ENCODE data around the gene RPP30.

RPP30 gene

GRCh38 chr10:90871766-90872647 lies at the start of gene RPP30:
TSS of gene RPP30 (plus strand) at chr10:90871974. CDS start at chr10:90871987, 13 bp downstream.
- in situ Hi-C loops (cut with MboI; ENCODE audit: low sequenced_read_pairs) = loop anchor here (25.0 kb wide), 1 partner anchor 1085 kb away; no protein-coding TSS in a partner anchor

- in situ Hi-C loops (cut with MboI; ENCODE audit: low sequenced_read_pairs) = no loop called here
Observed at GRCh38 chr10:90822508-90822907, 49.3 kb upstream of the RPP30 start.

GRCh38 chr10:90832111-90832510 lies 39.7 kb upstream of the RPP30 start:
- in situ Hi-C loops (cut with MboI; ENCODE audit: low sequenced_read_pairs) = no loop called here

GRCh38 chr10:90834326-90834725 lies 37.4 kb upstream of the RPP30 start:
- in situ Hi-C loops (cut with MboI; ENCODE audit: low sequenced_read_pairs) = no loop called here

GRCh38 chr10:90837486-90837885 lies 34.3 kb upstream of the RPP30 start:
- in situ Hi-C loops (cut with MboI; ENCODE audit: low sequenced_read_pairs) = no loop called here

GRCh38 chr10:90842725-90843124 lies 29.0 kb upstream of the RPP30 start:
- in situ Hi-C loops (cut with MboI; ENCODE audit: low sequenced_read_pairs) = no loop called here

GRCh38 chr10:90845726-90846125 lies 26.0 kb upstream of the RPP30 start:
- in situ Hi-C loops (cut with MboI; ENCODE audit: low sequenced_read_pairs) = no loop called here

- in situ Hi-C loops (cut with MboI; ENCODE audit: low sequenced_read_pairs) = no loop called here
Observed at GRCh38 chr10:90846746-90847145, 25.0 kb upstream of the RPP30 start.

- in situ Hi-C loops (cut with MboI; ENCODE audit: low sequenced_read_pairs) = no loop called here
Observed at GRCh38 chr10:90847436-90847835, 24.3 kb upstream of the RPP30 start.

- in situ Hi-C loops (cut with MboI; ENCODE audit: low sequenced_read_pairs) = loop anchor here (25.0 kb wide), 1 partner anchor 1063 kb away; no protein-coding TSS in a partner anchor
Observed at GRCh38 chr10:90849956-90850749, 21.6 kb upstream of the RPP30 start.

- in situ Hi-C loops (cut with MboI; ENCODE audit: low sequenced_read_pairs) = loop anchor here (25.0 kb wide), 1 partner anchor 1068 kb away; no protein-coding TSS in a partner anchor
Observed at GRCh38 chr10:90855126-90855525, 16.6 kb upstream of the RPP30 start.

GRCh38 chr10:90856261-90856660 lies 15.5 kb upstream of the RPP30 start:
- in situ Hi-C loops (cut with MboI; ENCODE audit: low sequenced_read_pairs) = loop anchor here (25.0 kb wide), 1 partner anchor 1069 kb away; no protein-coding TSS in a partner anchor

- in situ Hi-C loops (cut with MboI; ENCODE audit: low sequenced_read_pairs) = loop anchor here (25.0 kb wide), 1 partner anchor 1070 kb away; no protein-coding TSS in a partner anchor
Observed at GRCh38 chr10:90856964-90857634, 14.7 kb upstream of the RPP30 start.

- in situ Hi-C loops (cut with MboI; ENCODE audit: low sequenced_read_pairs) = loop anchor here (25.0 kb wide), 1 partner anchor 1071 kb away; no protein-coding TSS in a partner anchor
Observed at GRCh38 chr10:90857635-90858460, 13.9 kb upstream of the RPP30 start, which contains the start of gene HTR7. TSS of gene HTR7 (minus strand) at chr10:90858039. CDS start at chr10:90857671, 368 bp downstream.

GRCh38 chr10:90858461-90858968 lies 13.3 kb upstream of the RPP30 start:
- in situ Hi-C loops (cut with MboI; ENCODE audit: low sequenced_read_pairs) = loop anchor here (25.0 kb wide), 1 partner anchor 1071 kb away; no protein-coding TSS in a partner anchor

GRCh38 chr10:90859321-90859751 lies 12.4 kb upstream of the RPP30 start:
- in situ Hi-C loops (cut with MboI; ENCODE audit: low sequenced_read_pairs) = loop anchor here (25.0 kb wide), 1 partner anchor 1072 kb away; no protein-coding TSS in a partner anchor

GRCh38 chr10:90860790-90861189 lies 11.0 kb upstream of the RPP30 start:
- in situ Hi-C loops (cut with MboI; ENCODE audit: low sequenced_read_pairs) = loop anchor here (25.0 kb wide), 1 partner anchor 1073 kb away; no protein-coding TSS in a partner anchor

- in situ Hi-C loops (cut with MboI; ENCODE audit: low sequenced_read_pairs) = loop anchor here (25.0 kb wide), 1 partner anchor 1076 kb away; no protein-coding TSS in a partner anchor
Observed at GRCh38 chr10:90862908-90863514, 8.8 kb upstream of the RPP30 start.

GRCh38 chr10:90865401-90865800 lies 6.4 kb upstream of the RPP30 start:
- in situ Hi-C loops (cut with MboI; ENCODE audit: low sequenced_read_pairs) = loop anchor here (25.0 kb wide), 1 partner anchor 1078 kb away; no protein-coding TSS in a partner anchor
